ENCODE results near the gene EPB41L4A.

EPB41L4A gene

DNA sequence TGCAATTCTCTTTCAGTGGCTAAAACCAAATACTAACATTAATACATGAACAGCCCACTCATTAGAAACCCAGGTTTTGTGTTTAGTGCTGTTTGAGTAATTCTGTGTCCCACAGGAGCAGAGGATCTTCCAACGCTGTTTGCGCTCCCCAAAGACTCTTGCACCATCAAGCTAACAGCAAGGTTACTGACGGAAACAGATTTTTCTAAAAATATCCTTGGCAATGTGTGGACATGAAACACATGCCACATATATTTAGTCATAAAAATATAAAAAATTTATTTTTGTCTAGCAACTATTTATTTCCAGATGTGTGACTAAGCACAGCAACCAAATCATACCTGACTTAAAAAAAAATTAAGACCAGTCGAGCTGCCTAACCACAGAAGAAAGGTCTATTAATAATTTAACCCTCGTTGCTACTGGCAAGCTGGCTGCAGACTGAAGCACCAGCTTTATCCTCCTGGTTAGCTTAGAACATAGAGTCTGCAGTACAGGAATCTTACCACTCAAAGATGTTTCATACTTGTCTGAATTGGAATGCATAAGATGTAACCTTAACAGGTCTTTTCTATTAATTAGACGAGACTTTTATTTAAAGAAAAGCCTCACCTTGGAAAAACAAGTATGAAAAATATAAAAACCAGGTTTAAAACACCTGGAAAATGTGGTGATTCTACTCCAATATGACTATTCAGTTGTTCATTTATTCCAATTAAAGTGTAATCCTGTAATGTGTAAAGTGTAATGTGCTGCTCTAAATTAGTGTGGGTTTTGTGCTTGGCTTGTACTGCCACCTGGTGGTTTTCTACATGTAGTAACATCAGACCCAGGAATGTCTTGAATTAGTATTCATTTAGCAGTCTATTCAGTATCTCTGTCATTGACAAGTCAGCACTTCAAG, 272.5 kb downstream of the EPB41L4A start:
- DNase-seq = peak; percentile 74

DNA sequence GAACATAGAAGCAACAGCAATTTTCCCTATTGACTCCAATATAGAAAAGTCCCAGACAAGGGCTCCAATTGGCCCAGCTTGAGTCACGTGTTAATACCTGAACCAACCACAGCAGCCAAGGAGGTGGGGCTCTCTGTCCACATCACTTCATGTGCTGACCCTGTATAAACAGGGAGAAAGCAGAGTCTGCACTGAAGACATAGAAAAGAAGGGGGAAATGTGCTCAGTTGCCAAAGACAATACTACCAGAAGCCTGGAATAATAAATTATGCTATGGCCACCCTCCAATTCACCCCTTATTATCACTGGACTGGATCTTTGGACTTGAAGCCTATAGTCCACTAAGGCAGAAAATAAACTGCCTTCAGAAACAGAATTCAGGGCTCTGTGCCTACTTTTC, 275.4 kb downstream of the EPB41L4A start:
- no peak for DNase-seq

DNA sequence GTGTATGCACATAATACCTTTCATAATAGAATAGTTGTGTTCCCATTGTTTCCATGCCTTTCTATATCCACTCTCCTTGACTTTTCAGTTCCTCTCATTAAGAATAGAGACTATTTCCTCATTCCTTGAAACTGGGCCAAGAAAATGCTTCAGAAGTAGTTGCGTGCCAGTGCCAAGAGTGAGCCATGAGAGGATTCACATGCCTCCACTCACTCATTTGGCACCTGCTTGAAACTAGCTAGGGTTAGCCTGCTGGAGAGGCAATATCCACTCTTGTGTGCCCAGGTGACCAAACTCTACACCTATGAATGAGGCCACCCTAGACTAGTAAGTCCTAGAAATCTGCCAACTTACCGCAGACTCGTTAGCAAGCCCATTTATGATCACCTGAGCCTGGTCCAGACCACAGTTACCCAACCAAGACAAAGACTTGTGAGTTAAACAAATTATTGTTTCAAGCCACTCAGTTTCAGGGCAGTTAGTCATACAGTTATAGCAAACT, 276.3 kb downstream of the EPB41L4A start:
- no peak for DNase-seq

DNA sequence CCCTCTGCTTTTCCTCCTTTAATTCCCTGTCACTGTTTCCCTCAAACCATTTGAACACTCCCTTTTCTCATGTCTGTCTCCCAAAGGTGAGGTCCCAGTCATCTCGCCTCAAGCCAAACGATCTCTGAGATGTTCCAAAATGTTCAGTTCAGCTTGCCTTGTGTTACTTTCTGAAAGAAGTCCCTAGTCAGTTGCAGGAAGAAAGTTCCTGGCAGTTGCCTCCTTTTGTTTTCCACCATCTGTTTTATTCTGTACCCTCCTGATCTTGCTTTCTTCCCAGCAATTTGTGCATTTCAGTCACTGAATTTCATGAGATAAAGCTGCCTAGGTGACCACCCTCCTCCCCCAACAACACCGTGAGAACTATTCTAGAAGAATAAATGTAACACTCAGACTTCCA, 277.5 kb downstream of the EPB41L4A start:
- no peak for DNase-seq

DNA sequence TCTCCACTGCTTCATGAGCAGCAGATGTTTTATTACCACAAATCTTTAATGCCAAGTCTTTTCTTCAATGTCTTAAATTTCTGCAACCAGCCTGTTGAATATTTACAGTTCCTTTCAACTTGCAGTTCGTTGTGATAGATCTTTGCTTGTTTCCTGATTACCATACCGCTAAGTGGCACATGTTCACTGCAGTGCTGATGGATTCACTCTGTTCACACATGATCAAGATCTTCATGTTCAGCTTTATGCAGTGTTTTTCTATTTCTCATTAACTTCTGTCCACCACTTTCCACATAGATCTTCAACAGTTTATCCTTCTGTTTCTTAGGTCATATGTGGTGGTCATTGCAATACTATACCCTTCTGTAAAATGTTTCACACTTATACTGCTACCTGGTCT, 280.6 kb downstream of the EPB41L4A start:
- no peak for DNase-seq

DNA sequence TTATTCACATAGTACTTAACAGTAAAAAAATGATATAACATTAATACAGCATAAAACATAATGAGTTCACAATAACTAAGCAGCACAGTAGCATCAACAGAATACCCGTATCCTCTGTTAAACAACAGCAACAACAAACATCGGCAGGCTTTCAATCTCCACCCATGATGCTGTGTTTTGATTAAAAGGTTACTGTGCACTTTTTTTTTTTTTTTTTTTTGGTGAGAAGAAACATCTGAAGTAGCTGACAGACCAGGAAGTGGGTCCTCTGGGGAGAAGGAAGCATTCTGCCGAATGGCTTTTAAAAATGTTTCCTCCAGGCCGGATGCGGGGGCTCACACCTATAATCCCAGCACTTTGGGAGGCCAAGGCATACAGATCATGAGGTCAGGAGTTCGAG, 282.3 kb downstream of the EPB41L4A start:
- DNase-seq = no peak

DNA sequence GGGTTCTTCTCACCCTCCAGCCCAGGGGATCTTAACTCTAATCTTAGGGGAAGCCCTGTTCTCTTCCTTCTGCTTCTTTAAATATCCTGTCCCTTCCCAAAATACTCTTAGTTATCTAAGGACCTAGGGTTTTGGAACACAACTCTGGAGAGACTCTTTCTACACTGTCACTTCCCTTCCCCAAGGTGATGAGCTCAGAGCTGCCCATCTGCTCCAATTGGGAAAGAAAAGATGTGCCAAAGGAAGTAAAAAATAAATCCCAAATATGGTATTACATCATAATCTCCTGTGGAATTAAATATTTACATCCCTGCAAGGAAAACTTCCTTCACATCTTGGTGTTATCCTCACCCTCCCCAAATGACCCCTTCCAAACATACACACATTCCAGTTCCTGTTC, 291.2 kb downstream of the EPB41L4A start:
- no peak for DNase-seq

DNA sequence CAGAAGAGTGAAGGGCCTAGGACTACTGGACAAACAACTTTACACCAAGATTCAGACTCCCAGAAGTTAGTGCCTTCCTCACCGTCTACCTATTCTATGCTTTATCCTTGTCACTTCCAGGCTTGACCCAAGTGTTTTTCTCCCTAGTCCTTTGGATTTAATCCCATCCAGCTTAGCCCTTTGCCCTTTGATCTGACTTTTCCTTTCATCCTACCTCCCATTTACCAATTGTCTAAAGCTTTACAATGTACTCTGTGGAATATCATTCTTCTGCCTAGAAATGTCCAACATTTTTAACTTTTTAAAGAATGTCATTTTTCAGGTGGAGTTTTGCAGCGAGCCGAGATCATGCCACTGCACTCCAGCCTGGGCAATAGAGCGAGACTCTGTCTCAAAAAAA, 292.1 kb downstream of the EPB41L4A start:
- no peak for DNase-seq

DNA sequence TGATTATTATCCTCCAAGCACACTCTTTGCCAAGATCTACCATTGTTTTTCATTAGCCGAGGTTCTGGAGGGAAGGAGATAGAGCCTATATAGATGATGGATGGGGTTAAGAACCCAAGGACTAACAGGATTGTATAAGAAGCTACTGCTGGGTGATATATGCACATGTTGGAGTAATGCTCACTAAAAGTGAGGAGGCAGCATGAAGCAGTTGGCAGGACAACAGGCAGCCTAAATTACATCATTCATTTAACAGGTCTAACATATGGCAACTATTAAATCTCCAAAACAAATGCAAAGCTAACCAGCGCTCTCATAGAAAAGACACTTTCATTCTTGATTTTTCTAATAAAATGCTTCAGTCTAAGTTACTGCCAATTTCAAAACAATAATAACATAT, 293.2 kb downstream of the EPB41L4A start:
- no peak for DNase-seq

DNA sequence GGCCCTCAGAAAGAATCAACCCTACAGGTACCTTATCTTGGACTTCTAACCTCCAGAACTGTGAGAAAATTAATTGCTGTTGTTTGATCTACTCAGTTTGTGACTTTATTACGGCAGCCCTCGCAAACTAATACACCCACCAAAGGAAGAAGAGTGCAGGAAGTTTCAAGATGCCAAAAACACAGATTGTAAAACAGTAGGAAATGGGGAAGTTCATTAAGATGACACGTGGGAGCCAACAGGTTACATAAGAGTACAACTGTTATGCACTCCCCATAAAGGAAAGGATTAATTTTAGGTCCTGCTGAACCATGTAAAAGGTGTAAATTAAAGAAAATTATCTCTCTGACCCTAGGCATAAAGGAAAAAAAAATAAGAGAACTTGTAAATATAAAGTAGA, 294.3 kb downstream of the EPB41L4A start:
- DNase-seq = no peak

DNA sequence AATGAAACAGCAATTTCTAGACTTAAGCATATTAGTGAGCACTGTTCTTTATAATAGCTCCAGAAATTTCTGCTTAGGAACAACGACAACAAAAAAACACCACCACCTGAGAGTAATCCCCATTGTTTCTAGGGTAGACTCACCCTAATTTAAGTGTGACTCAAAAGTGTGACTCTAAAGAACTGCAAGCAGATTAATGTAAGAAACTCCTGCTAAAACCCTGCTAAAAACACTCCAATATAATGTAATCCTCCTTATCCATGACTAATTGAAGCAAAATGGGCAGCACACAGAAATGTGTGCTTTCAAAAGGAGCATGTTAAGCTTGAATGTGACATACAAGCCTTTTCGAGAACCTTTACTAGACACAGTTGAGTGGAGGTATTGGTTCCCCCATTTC, 296.0 kb downstream of the EPB41L4A start:
- no peak for DNase-seq

DNA sequence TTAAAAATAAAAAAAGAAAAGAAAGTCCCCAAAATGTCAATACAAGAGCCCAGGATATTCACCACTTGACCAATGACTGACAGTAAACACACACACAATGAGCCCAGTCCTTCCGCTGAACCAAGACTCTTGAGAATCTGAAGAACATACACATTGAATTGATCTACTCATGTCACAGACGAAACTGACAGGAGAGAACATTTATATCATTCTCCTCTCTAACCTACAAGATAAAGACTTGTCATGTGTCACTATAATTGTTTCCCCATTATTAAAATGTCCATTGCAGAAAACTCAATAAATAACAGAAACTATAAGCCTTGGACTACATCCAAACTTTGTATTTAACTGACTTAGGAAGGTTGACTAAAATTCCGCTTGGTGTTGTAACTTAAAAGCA, 296.7 kb downstream of the EPB41L4A start:
- DNase-seq = no peak

DNA sequence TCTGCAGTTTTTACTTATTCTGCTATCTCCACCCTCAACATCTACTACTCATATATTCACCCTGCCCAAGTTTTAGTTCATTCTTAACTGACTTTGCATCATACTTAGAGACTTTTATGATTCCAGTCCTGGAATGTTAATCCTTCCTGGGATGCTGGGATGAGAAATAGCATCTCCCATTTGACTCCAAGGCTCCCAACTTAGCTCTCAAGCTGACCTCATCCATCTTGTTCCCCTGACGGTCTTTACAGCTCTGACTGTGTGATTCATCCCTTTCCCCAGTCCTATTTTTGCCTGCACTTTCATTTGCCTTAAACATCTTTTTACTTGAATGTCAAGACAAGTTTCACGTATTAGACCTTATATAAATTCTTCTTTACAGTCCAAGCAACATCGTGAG, 297.8 kb downstream of the EPB41L4A start:
- no peak for DNase-seq

DNA sequence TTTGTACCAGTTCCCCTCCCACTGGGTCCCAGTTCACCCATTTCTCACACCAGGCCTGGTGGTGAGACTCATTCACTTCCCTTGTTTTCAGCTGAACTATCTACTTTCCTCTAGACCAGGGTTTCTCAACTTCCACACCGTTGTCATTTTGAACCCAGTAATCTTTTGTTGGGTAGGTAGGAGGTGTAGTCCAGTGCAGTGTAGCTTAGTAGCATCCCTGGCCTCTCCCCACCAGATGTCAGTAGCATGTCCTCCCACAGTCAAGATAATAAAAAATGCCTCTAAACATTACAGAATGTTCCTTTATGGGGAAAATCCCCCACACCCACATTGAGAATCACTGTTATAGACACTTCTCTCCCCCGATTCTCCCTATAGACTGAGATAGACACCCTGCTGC, 299.1 kb downstream of the EPB41L4A start:
- DNase-seq = no peak

DNA sequence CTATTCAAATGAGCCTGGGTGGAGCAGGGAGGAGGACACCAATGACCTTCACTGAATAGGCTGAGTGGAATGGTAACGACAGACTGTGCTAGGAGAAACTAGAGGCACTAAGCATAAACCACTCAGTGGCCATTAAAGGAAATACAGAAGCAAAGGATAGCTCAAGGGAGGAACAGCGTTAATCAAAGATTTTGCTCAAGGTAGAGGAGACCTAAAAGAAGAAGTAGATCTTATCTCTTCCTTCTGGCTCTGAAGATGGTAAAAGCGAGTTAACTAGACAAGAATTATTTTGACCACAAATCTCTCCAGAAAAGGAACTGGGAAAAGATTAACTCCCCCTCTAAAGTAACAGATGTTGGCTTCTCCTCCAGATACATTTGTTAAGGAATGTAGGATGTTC, 299.6 kb downstream of the EPB41L4A start:
- no peak for DNase-seq

DNA sequence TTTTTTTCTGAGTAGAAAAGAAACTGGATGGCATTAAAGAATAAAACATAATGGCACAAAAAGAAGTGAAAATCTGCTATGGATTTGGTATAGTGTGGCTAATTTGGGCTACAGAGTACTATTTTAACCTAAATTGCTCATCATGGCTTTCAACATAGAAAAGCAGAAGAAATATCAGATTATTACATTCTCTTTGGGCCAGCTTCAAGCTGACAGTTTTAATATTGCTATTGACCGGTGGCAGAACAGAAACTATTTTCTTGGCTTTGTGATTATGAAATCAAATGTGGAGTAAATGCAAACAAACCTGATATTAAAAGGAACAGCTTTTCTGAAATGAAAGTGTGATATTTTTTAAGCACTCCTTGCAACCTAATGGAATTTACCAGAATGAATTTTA, 301.5 kb downstream of the EPB41L4A start:
- no peak for DNase-seq

DNA sequence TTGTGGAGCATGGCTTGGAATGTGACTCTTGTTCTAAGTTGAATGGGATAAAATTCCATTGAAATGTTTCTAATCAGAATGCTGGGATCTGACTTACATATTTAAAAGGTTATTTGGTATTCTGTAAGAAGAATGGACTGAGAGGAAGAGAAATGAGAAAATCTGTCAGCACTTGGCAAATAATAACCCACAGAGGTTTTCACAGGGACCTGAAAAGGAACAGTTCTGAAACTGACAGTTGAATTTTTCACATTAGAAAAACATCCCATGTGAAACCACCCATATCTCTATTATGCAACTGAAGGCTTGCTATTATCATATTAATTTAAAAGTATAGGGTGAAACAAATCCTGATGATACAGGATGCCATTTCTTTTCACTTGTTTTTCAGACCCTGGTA, 302.7 kb downstream of the EPB41L4A start:
- DNase-seq = no peak

DNA sequence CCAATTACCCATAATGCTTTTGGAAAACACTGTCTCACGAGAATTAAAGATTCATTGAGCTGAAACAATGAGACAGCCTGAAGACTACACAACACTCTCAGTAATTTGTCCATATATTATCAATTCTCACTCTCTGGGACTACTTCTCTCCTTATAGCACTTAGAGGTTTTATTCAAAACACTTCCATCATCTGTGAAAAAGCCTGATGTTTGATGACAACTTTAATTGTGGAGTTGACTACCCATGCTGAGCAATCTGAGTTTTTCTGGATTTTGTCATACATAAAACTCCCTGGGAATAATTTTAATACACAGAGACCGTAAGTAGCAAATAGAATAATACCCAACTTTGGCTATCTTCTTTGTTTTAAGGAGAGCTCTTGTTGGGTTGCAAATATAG, 305.5 kb downstream of the EPB41L4A start:
- no peak for DNase-seq
